Osteoblast (primary cell): ENCODE results near the gene IL15RA. TPM values are rescaled to one million over a fixed set of nuclear protein-coding genes. Genes with fewer than 3 reads are reported as not detected.

Experiments used
- DNase-seq: peaks from one replicate; pipeline ENCODE4 v3.0.0; 2011; ENCODE audit warnings: low spot score, mixed read lengths; ENCODE audit not compliant: insufficient read length; ENCODE audit errors: missing footprints
- H2AFZ ChIP-seq: 2 replicates; pipeline ENCODE4 v1.6.0; 2011; ENCODE audit warnings: mild to moderate bottlenecking, low read length
- H3K27ac ChIP-seq: 2 replicates; pipeline ENCODE4 v1.5.1; 2011; ENCODE audit warnings: mild to moderate bottlenecking, low read depth, low read length, moderate library complexity
- H3K27me3 ChIP-seq: 2 replicates; pipeline ENCODE4 v1.6.0; 2012; ENCODE audit warnings: mild to moderate bottlenecking, control low read depth, inconsistent platforms, low read length, moderate library complexity; ENCODE audit not compliant: insufficient read depth
- H3K36me3 ChIP-seq: 2 replicates; pipeline ENCODE4 v1.5.1; 2011; ENCODE audit warnings: mild to moderate bottlenecking, low read length, control low read depth, moderate library complexity; ENCODE audit not compliant: insufficient read depth
- H3K4me1 ChIP-seq: 2 replicates; pipeline ENCODE4 v1.5.1; 2011; ENCODE audit warnings: mild to moderate bottlenecking, low read length, control low read depth, moderate library complexity; ENCODE audit not compliant: insufficient read depth
- H3K4me2 ChIP-seq: 2 replicates; pipeline ENCODE4 v1.6.0; 2011; ENCODE audit warnings: mild to moderate bottlenecking, low read length; ENCODE audit not compliant: insufficient read depth
- H3K4me3 ChIP-seq: fragments of 200-600 bp; sonication (generic); 3 replicates; pipeline ENCODE4 v1.5.1; 2012; ENCODE audit warnings: mild to moderate bottlenecking, low read length, inconsistent platforms; ENCODE audit not compliant: insufficient read depth
- H3K79me2 ChIP-seq: 2 replicates; pipeline ENCODE4 v1.6.0; 2012; ENCODE audit warnings: mild to moderate bottlenecking, low read length, control low read depth, inconsistent platforms; ENCODE audit not compliant: insufficient read depth
- H3K9me3 ChIP-seq: 2 replicates; pipeline ENCODE4 v1.5.1; 2011; ENCODE audit warnings: low read depth, low read length, control low read depth
- H4K20me1 ChIP-seq: 2 replicates; pipeline ENCODE4 v1.6.0; 2012; ENCODE audit warnings: mild to moderate bottlenecking, low read length, control low read depth; ENCODE audit not compliant: insufficient read depth
- total RNA-seq: library from RNA; depleted of rRNA; stranded (reverse); fragments of >200 nt; gene quantifications from 2 replicates; pipeline ENCODE4 v1.2.3, GENCODE V29; 2012
- TF ChIP-seq, protein P1 (sequence below): IDR thresholded peaks from 2 replicates; pipeline ENCODE4 v1.5.1; 2011; ENCODE audit warnings: mild to moderate bottlenecking, low read depth, low read length, moderate library complexity; ENCODE audit errors: extremely low read depth

Gene IL15RA
- total RNA-seq, 1 donor = 1.1 TPM

DNA sequence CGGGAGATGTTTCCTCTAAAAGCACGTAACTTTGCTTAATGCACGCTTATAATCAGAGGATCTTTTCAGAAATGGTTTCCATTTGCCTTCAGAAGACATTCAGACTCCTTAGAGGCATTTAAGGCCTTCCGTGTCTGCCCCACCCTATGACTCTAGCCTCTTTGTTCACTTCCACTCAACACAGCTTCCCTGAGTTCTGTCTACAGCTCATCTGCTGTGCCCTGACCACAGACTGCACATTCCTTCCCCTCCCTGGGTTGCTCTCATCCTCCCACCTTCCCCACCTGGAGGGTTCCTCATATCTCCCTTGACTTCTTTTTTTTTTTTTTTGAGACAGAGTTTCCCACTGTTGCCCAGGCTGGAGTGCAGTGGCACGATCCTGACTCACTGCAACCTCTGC, 70.7 kb downstream of the IL15RA start:
- Histone ChIP-seq H3K27ac (no peak overlapping the region), H2AFZ (no peak overlapping the region), H3K4me3 (no peak overlapping the region), H3K79me2 (peaks cover 45% of the 10 kb centered on the region), H3K4me2 (no peak overlapping the region), H3K27me3 (no peaks in the 10 kb centered on the region), H3K36me3 (peaks cover 46% of the 10 kb centered on the region), H3K4me1 (no peaks in the 10 kb centered on the region), H4K20me1 (peaks cover 9% of the 10 kb centered on the region), H3K9me3 (no peaks in the 10 kb centered on the region)
- TF ChIP-seq, protein P1, sequence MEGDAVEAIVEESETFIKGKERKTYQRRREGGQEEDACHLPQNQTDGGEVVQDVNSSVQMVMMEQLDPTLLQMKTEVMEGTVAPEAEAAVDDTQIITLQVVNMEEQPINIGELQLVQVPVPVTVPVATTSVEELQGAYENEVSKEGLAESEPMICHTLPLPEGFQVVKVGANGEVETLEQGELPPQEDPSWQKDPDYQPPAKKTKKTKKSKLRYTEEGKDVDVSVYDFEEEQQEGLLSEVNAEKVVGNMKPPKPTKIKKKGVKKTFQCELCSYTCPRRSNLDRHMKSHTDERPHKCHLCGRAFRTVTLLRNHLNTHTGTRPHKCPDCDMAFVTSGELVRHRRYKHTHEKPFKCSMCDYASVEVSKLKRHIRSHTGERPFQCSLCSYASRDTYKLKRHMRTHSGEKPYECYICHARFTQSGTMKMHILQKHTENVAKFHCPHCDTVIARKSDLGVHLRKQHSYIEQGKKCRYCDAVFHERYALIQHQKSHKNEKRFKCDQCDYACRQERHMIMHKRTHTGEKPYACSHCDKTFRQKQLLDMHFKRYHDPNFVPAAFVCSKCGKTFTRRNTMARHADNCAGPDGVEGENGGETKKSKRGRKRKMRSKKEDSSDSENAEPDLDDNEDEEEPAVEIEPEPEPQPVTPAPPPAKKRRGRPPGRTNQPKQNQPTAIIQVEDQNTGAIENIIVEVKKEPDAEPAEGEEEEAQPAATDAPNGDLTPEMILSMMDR = no peak
- no peak for DNase-seq

DNA sequence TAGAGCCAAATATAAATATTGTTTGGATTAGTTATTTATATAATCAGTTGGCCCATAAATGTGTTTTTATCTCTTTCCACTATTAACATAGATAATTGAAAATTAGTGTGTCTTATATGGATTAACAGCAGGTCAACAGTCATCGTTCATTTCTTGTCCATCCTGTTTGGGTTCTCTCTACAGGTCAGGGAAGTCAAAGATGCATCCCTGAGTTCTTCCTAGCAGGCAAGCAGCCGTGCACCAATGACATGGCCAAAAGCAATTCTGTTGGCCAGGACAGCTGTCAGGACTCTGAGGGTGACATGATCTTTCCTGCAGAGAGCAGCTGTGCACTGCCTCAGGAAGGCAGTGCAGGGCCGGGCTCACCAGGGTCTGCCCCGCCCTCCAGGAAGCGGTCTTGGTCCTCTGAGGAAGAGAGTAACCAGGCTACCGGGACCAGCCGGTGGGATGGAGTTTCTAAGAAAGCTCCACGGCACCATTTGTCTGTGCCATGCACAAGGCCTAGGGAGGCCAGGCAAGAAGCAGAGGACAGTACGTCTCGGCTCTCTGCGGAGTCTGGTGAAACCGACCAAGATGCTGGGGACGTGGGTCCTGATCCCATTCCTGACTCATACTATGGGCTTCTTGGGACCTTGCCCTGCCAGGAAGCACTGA, 71.4 kb downstream of the IL15RA start:
- Histone ChIP-seq H3K27me3 (no peaks in the 10 kb centered on the region), H3K9me3 (no peaks in the 10 kb centered on the region), H3K27ac (no peak overlapping the region), H3K4me1 (no peaks in the 10 kb centered on the region), H3K4me2 (no peak overlapping the region), H3K4me3 (no peak overlapping the region), H3K79me2 (peaks cover 45% of the 10 kb centered on the region), H4K20me1 (peaks cover 9% of the 10 kb centered on the region), H3K36me3 (peaks cover 39% of the 10 kb centered on the region), H2AFZ (no peak overlapping the region)
- TF ChIP-seq, protein P1 = no peak
- DNase-seq = no peak

DNA sequence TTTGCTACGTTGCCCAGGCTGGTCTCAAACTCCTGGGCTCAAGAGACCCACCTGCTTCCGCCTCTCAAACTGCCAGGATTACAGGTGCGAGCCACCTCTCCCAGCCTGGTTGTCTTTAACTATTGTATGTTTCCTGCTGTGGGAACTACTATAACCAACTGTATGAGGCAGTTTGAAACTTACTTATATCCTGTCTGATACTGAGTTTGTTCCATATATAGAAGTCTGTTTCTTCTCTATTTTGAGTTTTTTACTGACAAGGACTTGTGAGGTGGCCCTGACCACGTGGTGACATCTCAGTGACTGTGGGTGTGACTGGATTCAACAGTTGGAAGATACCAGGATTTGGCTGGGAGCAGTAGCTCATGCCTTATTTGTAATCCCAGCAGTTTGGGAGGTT, 73.1 kb downstream of the IL15RA start:
- Histone ChIP-seq H3K4me3 (no peak overlapping the region), H3K27me3 (no peaks in the 10 kb centered on the region), H3K4me2 (no peak overlapping the region), H3K9me3 (no peaks in the 10 kb centered on the region), H2AFZ (no peak overlapping the region), H3K27ac (no peak overlapping the region), H4K20me1 (peaks cover 12% of the 10 kb centered on the region), H3K79me2 (peaks cover 61% of the 10 kb centered on the region), H3K36me3 (peaks cover 24% of the 10 kb centered on the region), H3K4me1 (no peaks in the 10 kb centered on the region)
- no peak for DNase-seq
- TF ChIP-seq, protein P1 = no peak

DNA sequence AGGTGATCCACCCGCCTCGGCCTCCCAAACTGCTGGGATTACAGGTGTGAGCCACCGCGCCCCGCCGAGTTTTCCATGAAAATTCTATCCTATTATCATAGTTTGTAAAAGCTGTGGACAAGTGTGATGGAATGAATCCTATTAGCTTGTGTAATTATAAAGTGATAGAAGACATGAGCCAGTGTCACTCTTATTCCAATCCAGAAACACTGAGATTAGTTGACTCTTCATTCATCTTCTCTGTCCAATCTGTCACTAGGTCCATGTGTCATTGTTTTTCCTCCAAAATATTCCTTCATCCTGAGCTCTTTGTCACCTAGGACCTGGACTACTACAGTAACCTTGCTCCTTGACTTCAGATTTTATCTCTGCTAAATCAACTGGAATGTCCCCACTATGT, 73.8 kb downstream of the IL15RA start:
- TF ChIP-seq, protein P1 = no peak
- Histone ChIP-seq H3K4me1 (no peaks in the 10 kb centered on the region), H2AFZ (no peak overlapping the region), H4K20me1 (peaks cover 14% of the 10 kb centered on the region), H3K4me3 (no peak overlapping the region), H3K4me2 (no peak overlapping the region), H3K9me3 (no peaks in the 10 kb centered on the region), H3K27ac (no peak overlapping the region), H3K79me2 (peaks cover 68% of the 10 kb centered on the region), H3K36me3 (peaks cover 18% of the 10 kb centered on the region), H3K27me3 (no peaks in the 10 kb centered on the region)
- DNase-seq = no peak
